Lung (tissue), 12 donors: ENCODE measurements around the gene THEMIS. TPM values are rescaled to one million over a fixed set of nuclear protein-coding genes. Genes with fewer than 3 reads are reported as not detected.

ENCODE experiments used
- ATAC-seq: fragments of 200-7000 bp; cut with Tn5 transposase; one replicate; pipeline ENCODE4 v1.9.1; 2020; ENCODE audit warnings: moderate number of reproducible peaks; ENCODE audit not compliant: insufficient read depth, low FRiP score
- DNase-seq, 3 donors: peaks; one replicate each; pipeline ENCODE4 v3.0.0-alpha.2; 2013 to 2017
- H3K27ac ChIP-seq, 2 donors: one replicate each; pipeline ENCODE4 v1.5.1; 2013; ENCODE audit warnings: mild to moderate bottlenecking in 2 of 2, moderate library complexity in 2 of 2, control low read depth in 1 of 2, inconsistent platforms in 1 of 2, low read depth in 1 of 2, low read length in 1 of 2
- H3K27me3 ChIP-seq, 3 donors: one replicate each; pipeline ENCODE4 v1.5.1; 2013; ENCODE audit warnings: low read length in 2 of 3; ENCODE audit not compliant: control insufficient read depth in 3 of 3, insufficient read depth in 3 of 3
- H3K36me3 ChIP-seq, 4 donors: one replicate each; pipeline ENCODE4 v1.5.1; 2013; ENCODE audit warnings: low read length in 4 of 4, mild to moderate bottlenecking in 1 of 4, moderate library complexity in 1 of 4; ENCODE audit not compliant: control insufficient read depth in 4 of 4, insufficient read depth in 4 of 4
- H3K4me1 ChIP-seq, 5 donors: one replicate each; pipeline ENCODE4 v1.5.1; 2013; ENCODE audit warnings: low read length in 5 of 5, mild to moderate bottlenecking in 2 of 5, moderate library complexity in 1 of 5; ENCODE audit not compliant: control insufficient read depth in 5 of 5, insufficient read depth in 5 of 5
- H3K4me3 ChIP-seq: one replicate; pipeline ENCODE4 v1.5.1; 2013; ENCODE audit warnings: mild to moderate bottlenecking, control low read depth, moderate library complexity
- H3K9ac ChIP-seq, 2 donors: one replicate each; pipeline ENCODE4 v1.5.1; 2013; ENCODE audit warnings: low read length in 2 of 2, control low read depth in 1 of 2; ENCODE audit not compliant: insufficient read depth in 1 of 2
- H3K9me3 ChIP-seq, 4 donors: one replicate each; pipeline ENCODE4 v1.5.1; 2013; ENCODE audit warnings: low read length in 3 of 4, mild to moderate bottlenecking in 1 of 4, moderate library complexity in 1 of 4; ENCODE audit not compliant: control insufficient read depth in 4 of 4, insufficient read depth in 3 of 4
- WGBS, 2 donors: extraction: QIAGEN DNeasy Blood & Tissue Kit; methylation state at CpG; one replicate each; pipeline ENCODE4 v1.1.7; 2013; 5-methylcytosine and 5-hydroxymethylcytosine counted together
- polyA plus RNA-seq, 2 donors: library from polyadenylated mRNA; stranded (reverse); fragments of 200-250 nt; gene quantifications; one replicate each; pipeline ENCODE4 v1.2.1, GENCODE V29; 2013
- total RNA-seq, 2 donors: library from RNA; depleted of rRNA in 1 of 2; stranded (reverse); fragments of >200 nt in 1 of 2; gene quantifications; one replicate each; pipeline ENCODE4 v1.2.1, GENCODE V29; 2014 to 2021
- TF ChIP-seq, protein P1 (sequence below): IDR thresholded peaks from 2 replicates; pipeline ENCODE4 v1.5.1; 2012; ENCODE audit warnings: mild to moderate bottlenecking; ENCODE audit errors: control extremely low read depth, extremely low read depth
- donor health status: control.
- donor health status: control.
- donor health status: Bipolar disorder and iron deficiency.
- donor health status: healthy.
- donor health status: DM: yes; HTN: yes; CAD: no.

Gene THEMIS
- total and polyA plus RNA-seq, 4 donors, result 0.22 to 0.86 (median 0.54) TPM

- DNase-seq (no peak), ATAC-seq (no peak)
- Histone ChIP-seq H3K9me3 (no peaks in the 10 kb centered on the region), H3K9ac (no peak overlapping the region), H3K4me3 (no peak overlapping the region), H3K27me3 (no peaks in the 10 kb centered on the region), H3K4me1 (no peaks in the 10 kb centered on the region), H3K36me3 (no peaks in the 10 kb centered on the region), H3K27ac (no peak overlapping the region)
- WGBS, 2 donors, result 62 to 75% methylated on average over 3 of the region's 3 CpGs
- TF ChIP-seq, protein P1, sequence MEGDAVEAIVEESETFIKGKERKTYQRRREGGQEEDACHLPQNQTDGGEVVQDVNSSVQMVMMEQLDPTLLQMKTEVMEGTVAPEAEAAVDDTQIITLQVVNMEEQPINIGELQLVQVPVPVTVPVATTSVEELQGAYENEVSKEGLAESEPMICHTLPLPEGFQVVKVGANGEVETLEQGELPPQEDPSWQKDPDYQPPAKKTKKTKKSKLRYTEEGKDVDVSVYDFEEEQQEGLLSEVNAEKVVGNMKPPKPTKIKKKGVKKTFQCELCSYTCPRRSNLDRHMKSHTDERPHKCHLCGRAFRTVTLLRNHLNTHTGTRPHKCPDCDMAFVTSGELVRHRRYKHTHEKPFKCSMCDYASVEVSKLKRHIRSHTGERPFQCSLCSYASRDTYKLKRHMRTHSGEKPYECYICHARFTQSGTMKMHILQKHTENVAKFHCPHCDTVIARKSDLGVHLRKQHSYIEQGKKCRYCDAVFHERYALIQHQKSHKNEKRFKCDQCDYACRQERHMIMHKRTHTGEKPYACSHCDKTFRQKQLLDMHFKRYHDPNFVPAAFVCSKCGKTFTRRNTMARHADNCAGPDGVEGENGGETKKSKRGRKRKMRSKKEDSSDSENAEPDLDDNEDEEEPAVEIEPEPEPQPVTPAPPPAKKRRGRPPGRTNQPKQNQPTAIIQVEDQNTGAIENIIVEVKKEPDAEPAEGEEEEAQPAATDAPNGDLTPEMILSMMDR, result no peak
These were observed 163.1 kb downstream of the THEMIS start for GRCh38 chr6:127737768-127738167.

GRCh38 chr6:127737009-127737486 is 163.8 kb downstream of the THEMIS start:
- TF ChIP-seq, protein P1, result peak; percentile 32
- Histone ChIP-seq H3K36me3 (no peaks in the 10 kb centered on the region), H3K4me3 (no peak overlapping the region), H3K4me1 (no peaks in the 10 kb centered on the region), H3K9ac (no peak overlapping the region), H3K27me3 (no peaks in the 10 kb centered on the region), H3K27ac (no peak overlapping the region), H3K9me3 (no peaks in the 10 kb centered on the region)
- DNase-seq, result peak; percentile 43 to 92 (median 87)
- peak; percentile 91 for ATAC-seq

DNA sequence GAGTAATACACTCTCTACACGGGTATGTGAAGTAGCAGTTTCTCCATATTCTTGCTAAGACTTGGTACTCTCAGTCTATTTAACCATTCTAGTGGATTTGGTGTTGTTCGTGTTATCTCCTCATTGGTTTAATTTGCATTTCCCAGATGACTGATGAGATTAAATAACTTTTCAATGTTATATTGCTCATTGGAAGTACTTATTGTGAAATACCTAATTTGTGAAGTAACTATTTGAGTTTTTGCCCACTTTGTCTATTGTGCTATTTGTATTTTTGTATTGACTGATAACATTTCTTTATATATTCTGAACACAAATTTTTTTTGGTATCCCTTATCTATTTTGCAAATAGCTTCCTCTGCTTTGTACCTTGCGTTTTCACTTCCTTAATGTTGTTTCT is 167.9 kb downstream of the THEMIS start:
- no peak overlapping the region for H3K4me3 ChIP-seq
- H3K9ac ChIP-seq, result no peak overlapping the region
- no peaks in the 10 kb centered on the region for H3K36me3 ChIP-seq
- TF ChIP-seq, protein P1, result no peak
- no peaks in the 10 kb centered on the region for H3K4me1 ChIP-seq
- DNase-seq (no peak), ATAC-seq (no peak)
- H3K27ac ChIP-seq, result no peak overlapping the region
- H3K9me3 ChIP-seq, result no peaks in the 10 kb centered on the region
- 76 to 78% methylated on average over 3 of the region's 3 CpGs for WGBS, 2 donors
- no peaks in the 10 kb centered on the region for H3K27me3 ChIP-seq

DNA sequence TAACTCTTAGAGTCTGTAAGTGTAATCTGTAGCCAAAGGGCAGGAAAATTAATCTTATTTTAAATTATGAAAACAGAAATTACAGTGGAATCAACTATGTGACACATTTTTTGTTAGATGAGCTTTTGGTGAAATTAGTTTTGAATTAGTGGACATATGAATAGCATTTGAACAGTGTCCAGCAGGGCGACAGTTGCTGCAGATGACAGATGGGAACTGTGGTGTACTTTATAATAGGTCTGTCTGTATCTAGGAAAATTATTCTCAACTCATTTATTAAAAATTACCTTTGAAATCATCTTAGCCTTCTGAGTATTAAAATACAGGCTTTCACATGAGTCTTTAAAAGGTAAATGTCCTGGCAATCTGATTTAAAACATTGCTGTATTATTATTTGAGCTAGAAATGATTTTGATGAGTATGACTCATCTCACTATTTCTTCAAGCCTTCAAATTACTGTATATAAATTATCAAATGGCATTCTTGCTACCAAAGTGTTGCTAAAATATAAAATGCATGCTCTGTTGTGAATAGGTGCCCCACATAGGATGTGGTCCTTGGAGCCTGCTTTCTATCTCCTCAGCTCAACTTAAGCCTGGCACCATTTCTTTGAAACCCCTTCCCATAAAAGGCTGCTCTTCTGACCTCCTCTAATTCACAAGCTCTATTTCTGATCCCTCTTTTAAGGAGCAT is 173.5 kb downstream of the THEMIS start:
- H3K4me1 ChIP-seq, result no peaks in the 10 kb centered on the region
- TF ChIP-seq, protein P1, result no peak
- H3K4me3 ChIP-seq, result no peak overlapping the region
- no peaks in the 10 kb centered on the region for H3K27me3 ChIP-seq
- ATAC-seq (no peak), DNase-seq (no peak)
- H3K9me3 ChIP-seq, result no peaks in the 10 kb centered on the region
- no peak overlapping the region for H3K9ac ChIP-seq
- H3K27ac ChIP-seq, result no peak overlapping the region
- H3K36me3 ChIP-seq, result no peaks in the 10 kb centered on the region
- 86 to 90% methylated on average over 1 of the region's 1 CpG for WGBS, 2 donors
